HG03097 (cell line): ENCODE measurements around the gene RNF150.

ENCODE experiments used
- ATAC-seq: cut with Tn5 transposase; IDR thresholded peaks from one replicate; pipeline ENCODE4 v1.9.1; 2021; ENCODE audit not compliant: unreplicated experiment, low FRiP score

The RNF150 gene

GRCh38 chr4:140870427-140870826 lies 262.8 kb downstream of the RNF150 start:
- ATAC-seq: no peak

DNA sequence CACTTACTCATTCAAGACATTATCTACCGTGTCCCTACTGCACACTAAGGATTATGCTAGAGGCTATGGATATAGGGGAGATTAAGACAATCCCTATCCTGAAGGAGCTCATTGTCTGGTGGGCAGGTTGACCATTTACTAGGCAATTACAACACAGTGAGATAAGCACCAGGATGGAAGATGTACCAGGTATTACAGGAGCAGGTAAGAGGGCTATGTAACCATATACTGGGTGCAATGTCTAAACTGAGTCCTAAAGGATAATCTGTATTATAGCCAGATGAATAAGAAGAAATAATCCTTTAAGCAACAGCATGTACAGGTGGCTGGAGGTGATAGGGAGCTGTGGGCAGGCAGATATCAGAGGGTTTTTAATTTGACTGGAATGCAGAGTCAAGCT lies 263.8 kb downstream of the RNF150 start:
- ATAC-seq: no peak

DNA sequence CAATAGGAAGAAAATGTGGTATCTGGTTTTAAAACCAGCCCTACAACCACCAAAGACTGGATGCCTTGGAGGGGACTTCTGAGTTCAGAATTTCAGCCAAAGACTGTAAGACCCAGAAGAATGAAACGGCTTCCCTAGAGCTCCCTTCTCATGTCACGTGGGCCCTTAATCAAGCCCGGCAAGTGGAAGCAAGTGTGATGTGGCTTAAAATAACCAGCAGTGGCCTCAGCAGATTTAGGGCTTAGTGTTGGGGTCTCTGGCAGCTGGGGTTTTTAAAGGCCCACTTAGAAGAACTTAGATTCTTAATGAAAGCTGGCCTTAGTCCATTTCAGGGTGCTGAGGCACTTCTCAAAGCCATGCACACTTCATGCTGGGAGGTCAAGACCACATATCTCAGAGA lies 265.9 kb downstream of the RNF150 start:
- no peak for ATAC-seq

DNA sequence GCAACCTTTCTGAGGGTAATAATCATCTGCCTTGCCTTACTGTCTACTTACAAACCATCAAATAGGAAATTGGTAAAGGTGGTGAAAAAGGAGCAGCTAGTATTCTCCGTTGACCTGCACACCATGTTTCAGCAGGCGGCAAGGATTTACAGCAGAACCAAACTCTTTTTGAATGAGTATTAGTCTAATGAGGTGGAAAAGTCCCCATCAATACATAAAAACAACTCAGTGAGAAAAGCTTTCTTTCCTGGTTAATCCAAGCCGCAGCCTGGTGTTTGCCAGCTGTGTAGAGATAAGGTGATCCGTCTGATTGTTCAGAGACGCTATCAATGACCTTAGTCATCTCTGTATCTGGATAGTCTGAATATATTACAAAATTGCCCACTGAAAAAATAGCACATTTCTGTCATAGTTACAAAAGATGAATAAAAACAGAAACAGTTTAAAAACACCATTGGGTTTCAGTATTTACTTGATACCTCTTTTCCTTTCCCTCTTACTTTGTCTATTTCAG lies 266.7 kb downstream of the RNF150 start:
- no peak for ATAC-seq

GRCh38 chr4:140865253-140866217 lies 267.7 kb downstream of the RNF150 start:
- no peak for ATAC-seq

GRCh38 chr4:140863197-140863596 lies 270.1 kb downstream of the RNF150 start:
- ATAC-seq: no peak

DNA sequence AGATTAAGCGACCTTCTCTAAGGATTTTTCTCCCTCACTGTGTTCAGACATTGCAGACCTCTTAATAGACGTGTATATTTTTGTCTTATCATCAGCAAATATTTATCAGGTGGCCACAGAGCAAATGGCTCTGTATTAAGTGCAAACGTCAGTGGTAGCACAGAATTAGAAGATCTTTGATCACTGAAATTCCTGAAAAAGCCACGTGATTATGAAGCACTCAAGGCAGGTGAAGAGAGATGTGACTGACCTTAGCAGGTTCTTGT lies 271.2 kb downstream of the RNF150 start:
- no peak for ATAC-seq

- ATAC-seq: peak; percentile 56
These were observed 271.7 kb downstream of the RNF150 start for GRCh38 chr4:140861359-140862176.

DNA sequence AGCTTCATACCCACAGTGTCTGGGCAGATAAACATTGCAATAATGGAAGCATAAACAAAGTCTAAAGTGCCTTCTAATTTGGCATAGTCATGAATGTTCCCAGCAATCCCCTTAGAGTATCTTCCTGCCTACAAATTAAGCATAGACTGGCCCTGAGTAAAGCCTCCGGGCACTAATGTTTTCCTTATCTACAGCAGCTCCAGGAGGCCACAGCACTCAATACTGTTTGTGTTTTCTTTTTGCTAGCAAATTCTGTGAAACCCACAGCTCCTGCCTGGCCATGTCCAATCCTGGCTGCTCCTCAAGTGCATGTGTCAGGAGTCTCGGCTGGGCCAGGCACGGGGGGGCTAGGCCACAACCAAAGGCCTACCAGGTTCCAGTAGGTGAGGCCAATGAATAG lies 274.4 kb downstream of the RNF150 start:
- no peak for ATAC-seq

GRCh38 chr4:140857111-140857510 lies 276.2 kb downstream of the RNF150 start:
- no peak for ATAC-seq

DNA sequence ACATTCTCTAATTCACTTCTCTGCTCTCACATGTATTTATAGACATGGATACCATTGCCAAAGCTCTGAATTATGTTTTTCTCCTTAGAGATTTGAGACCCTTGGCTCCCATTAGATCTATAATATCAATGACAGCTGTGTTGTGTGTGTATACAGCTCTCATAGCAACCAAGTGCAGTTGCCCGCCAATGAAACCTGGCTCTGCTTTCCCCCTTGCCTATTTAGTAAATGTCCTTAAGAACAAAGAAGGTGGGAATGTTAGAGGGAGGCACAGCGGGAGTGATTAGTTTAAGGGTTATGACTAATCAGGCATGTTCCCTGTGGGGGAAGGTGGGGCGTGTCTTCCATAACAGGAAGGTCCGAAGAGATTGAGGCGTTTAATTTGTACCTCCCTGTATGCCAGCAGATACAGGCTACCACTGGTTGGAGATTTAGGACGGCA lies 276.6 kb downstream of the RNF150 start:
- ATAC-seq: no peak

- no peak for ATAC-seq
These were observed 279.1 kb downstream of the RNF150 start for GRCh38 chr4:140854168-140854567.

- no peak for ATAC-seq
These were observed 281.5 kb downstream of the RNF150 start for GRCh38 chr4:140851804-140852203.

- ATAC-seq: peak; percentile 77
These were observed 282.1 kb downstream of the RNF150 start for GRCh38 chr4:140851032-140851636.

DNA sequence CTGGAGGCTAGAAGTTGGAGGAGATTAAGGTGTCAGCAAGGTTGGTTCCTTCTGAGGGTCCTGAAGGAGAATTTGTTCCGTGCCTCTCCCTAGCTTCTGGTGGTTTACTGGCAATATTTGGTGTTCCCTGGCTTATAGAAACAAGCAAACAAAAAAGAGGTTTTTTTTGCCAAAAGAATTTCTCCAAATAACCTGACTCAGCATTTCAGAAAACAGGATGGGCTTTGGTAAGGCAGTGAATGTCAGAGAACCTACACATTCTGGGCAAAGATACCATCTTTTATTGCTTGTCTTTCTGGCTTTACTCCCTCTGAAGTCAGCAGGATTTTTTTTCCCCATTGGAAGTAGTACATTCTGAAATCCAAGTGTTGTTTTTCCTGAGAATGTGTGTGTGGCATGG lies 283.7 kb downstream of the RNF150 start:
- no peak for ATAC-seq

DNA sequence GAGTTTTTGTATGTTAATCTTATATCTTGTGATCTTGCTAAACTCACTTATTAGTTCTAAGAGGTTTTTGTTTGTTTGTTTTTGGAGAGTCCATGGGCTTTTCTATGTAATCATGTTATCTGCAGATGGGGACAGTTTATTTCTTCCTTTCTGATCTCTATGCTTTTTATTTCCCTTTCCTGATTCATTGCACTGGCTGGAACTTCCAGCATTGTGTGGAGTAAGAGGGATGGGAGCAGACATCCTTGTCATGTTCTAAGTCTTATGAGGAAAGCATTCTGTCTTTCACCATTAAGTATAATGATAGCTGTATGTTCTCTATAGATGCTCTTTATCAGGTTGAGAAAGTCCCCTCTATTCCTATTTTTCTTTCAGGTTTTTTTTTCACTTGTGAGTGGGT lies 286.5 kb downstream of the RNF150 start:
- no peak for ATAC-seq

- no peak for ATAC-seq
These were observed 289.2 kb downstream of the RNF150 start for GRCh38 chr4:140844061-140844460.

DNA sequence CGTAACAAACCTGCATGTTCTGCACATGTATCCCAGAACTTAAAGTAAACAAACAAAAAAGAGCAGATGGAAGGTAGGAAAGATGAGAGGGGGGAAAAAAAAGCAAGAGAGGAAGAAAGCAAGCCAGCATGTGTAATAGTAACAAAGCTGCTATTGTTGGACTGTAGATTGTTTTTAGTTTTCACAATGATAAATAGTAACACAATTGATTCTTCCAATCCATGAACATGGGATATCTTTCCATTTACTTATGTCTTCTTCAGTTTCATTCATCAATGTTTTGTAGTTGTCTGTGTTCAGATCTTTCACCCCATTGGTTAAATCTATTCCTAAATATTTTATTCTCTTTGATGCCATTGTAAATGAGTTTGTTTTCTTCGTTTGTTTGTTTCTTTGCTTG lies 292.1 kb downstream of the RNF150 start:
- ATAC-seq: no peak

GRCh38 chr4:140839888-140840790 lies 293.1 kb downstream of the RNF150 start:
- ATAC-seq: no peak

DNA sequence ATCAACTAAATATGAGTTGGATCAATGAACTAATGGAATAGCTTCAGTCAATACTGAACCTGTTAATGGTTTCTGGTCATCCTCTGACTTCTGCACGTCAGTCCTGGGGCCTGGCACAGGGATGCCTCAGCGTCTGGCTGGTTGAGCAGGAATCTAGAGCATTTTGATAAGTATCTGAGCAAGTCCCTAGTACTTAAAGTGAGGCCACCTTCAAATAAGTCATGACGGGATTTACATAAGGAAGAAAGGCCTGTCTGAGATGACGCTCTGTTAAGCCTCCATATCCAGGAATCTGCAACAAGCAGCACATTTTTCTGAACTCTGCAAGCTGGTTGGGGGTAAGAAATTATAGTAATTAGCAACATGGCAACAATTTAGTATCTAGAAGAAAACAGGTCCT lies 293.9 kb downstream of the RNF150 start:
- no peak for ATAC-seq
